ENCODE results near the gene ACTRT2.

GRCh38 chr1:3033790-3034090 lies 12.5 kb downstream of the ACTRT2 start:
- no peak for TF ChIP-seq CTCF (IDR thresholded peaks at IDR 0.05; ENCODE audit: borderline replicate concordance, extremely low read depth, low read length, poor library complexity, severe bottlenecking)
- no peak for TF ChIP-seq EZH2 (IDR thresholded peaks at IDR 0.05; ENCODE audit: borderline replicate concordance, low read depth, low read length, severe bottlenecking)
